HL-60/S4 (cell line): ENCODE measurements around the gene CDC42BPB.

Source experiments
- in situ Hi-C: fragments of 300-500 bp; cut with MboI; formaldehyde crosslinking; loops from 2 replicates; pipeline ENCODE4 v1.14.3; 2022; ENCODE audit warnings: low sequenced_read_pairs

Gene CDC42BPB

DNA sequence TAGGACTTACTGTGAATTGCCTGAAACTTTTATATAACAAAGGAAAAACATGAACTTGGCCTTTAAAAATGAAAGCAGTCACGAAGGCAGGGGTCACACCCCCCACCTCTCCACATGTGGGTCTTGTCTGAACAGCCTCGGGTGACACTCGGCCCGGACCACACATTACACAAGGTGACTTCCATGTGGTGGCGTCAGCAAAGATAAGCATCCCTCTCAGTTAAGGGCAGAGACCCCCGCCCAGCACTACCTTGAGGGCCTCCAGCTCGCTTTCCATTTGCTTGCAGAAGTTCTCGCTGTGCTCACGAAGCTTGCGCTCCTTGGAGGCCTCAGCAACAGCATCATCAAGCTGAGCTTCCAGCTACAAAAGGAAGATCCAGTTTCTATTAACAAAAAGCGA lies 87.4 kb downstream of the CDC42BPB start:
- in situ Hi-C loops: no loop called here

DNA sequence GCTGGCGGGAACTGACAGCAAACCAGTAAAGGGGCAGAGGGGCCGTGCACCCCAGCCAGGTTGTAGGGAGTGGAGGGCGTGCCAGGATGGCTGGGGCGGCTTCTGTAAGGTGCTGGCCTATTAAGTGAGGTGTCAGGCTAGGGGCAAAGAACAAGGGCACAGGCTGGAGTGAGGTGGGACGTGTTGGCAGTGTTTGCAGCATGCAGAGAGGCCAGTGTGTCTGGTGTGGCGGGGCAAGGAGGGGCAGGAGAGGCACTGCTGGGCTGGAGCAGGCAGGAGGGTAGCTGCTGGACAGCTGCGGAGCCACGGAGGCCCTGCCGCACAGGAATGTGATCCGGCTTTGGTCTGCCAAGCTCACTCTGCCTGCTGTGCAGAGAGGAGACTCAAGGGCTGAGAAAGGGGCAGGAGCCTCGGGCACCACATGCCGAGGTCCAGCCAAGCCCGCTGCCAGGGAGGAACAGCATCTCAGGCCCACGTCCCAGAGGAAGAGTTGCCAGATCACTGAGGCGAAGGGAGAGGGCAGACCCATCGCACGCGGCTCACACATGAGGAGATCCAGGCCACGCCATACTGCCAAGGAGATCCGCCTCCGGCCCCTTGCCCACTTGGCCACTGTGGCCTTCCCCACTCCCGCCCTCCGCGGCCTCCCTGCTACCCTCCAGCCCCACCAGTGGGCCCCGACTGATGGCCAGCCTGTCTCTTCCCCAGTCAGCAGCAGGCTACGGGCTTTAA lies 88.1 kb downstream of the CDC42BPB start:
- in situ Hi-C loops: no loop called here

- in situ Hi-C loops: no loop called here
Observed at GRCh38 chr14:102968306-102968705, 89.0 kb downstream of the CDC42BPB start.

GRCh38 chr14:102967506-102967795 lies 89.9 kb downstream of the CDC42BPB start:
- in situ Hi-C loops: no loop called here

- in situ Hi-C loops: no loop called here
Observed at GRCh38 chr14:102966681-102967505, 90.5 kb downstream of the CDC42BPB start.

- in situ Hi-C loops: no loop called here
Observed at GRCh38 chr14:102965971-102966655, 91.2 kb downstream of the CDC42BPB start.

DNA sequence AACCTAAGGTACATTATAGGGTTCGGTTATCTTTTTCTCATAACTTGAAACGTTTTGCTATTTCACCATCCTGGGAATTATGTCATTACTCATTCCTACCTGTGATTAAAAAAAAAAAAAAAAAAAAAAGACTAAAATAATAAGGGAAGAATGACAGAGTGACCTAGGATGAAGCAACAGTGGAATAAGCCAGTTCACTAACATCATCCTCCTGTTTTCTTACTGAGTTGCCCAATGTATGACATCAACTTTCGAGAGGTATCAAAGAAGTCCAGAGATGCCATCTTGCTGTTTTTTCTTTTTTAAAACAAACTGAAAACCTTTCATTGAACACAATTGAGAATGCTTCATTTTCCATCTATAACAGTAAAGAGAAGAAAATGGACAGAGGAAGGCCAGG lies 92.1 kb downstream of the CDC42BPB start:
- in situ Hi-C loops: no loop called here

GRCh38 chr14:102964152-102964730 lies 93.1 kb downstream of the CDC42BPB start:
- in situ Hi-C loops: no loop called here

- in situ Hi-C loops: no loop called here
Observed at GRCh38 chr14:102962111-102962627, 95.2 kb downstream of the CDC42BPB start.

- in situ Hi-C loops: no loop called here
Observed at GRCh38 chr14:102958461-102958860, 98.9 kb downstream of the CDC42BPB start.

DNA sequence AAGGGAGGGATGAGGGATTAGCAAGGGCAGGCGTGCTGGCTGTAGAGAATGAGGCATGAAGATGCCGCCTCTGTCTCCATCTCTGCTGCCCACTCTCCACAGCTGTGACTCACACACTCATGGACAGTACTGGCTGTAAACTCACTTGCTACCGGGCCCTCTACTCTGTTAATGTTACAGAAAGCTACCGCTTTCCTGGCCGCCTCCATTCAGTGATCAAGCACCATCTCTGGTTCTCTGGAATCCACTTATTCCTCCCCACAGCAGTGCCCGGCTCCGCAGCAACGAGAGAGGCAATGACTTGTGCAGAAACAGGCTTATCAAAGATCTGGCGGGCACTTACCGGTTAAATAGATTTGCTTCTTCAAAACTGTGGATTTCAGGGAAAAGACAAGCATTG lies 100.1 kb downstream of the CDC42BPB start:
- in situ Hi-C loops: no loop called here

- in situ Hi-C loops: no loop called here
Observed at GRCh38 chr14:102955636-102956408, 101.5 kb downstream of the CDC42BPB start.

GRCh38 chr14:102954081-102954789 lies 103.1 kb downstream of the CDC42BPB start:
- in situ Hi-C loops: no loop called here

DNA sequence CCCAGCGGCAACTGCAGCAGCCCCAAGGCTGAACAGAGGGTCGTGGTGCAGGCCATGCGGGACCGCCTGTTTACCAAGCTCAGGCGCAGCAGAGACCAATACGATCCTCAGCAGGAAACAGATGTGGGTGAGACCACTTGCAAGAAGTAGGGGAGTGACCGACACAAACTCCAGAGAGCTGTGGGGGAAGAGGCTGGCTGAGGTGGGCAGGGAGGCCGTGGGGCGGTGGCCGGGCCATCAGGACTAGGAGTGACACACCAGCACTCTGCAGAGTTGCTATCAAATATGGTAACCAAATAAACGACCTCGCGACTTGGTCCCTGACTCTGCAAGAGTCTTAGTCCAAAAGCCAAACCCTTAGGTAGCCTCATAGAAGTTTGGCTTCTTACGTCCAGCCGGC lies 104.2 kb downstream of the CDC42BPB start:
- in situ Hi-C loops: no loop called here

GRCh38 chr14:102952276-102952675 lies 105.1 kb downstream of the CDC42BPB start:
- in situ Hi-C loops: no loop called here

DNA sequence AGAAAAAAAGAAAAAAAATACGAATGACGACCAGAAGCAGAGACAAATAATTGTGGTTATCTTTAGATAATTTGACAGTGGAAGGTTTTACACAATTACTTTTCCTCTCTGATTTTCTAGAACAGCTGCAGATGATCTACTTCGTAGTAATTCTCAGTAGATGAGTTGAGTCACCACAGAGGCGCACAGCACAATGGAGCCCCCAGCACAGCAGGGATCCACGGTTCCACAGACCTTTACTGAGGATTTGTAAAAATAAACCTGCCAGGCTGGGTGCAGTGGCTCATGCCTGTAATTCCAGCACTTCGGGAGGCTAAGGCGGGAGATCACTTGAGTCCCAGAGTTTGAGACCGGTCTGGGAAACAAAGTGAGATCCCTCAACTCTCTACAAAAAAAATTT lies 105.5 kb downstream of the CDC42BPB start:
- in situ Hi-C loops: no loop called here

DNA sequence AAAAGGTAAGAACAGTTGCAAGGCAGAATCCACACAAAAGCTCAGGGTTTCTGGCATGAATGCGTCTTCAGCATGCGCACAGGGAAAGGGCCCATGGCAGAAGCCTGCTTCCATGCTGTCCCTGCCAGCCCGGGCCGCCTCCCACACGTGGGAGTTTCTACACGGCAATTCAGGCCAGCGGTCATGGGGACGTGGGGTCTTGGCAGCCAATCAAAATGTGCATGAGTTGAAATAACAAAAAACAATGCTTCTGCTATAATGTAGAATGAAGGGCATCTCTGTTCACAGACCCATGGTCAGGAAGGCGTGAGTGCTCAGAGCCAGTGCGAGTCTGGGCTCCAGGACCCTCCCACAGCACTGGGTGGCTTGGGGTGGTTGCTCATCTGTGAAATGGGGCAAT lies 106.3 kb downstream of the CDC42BPB start:
- in situ Hi-C loops: no loop called here

DNA sequence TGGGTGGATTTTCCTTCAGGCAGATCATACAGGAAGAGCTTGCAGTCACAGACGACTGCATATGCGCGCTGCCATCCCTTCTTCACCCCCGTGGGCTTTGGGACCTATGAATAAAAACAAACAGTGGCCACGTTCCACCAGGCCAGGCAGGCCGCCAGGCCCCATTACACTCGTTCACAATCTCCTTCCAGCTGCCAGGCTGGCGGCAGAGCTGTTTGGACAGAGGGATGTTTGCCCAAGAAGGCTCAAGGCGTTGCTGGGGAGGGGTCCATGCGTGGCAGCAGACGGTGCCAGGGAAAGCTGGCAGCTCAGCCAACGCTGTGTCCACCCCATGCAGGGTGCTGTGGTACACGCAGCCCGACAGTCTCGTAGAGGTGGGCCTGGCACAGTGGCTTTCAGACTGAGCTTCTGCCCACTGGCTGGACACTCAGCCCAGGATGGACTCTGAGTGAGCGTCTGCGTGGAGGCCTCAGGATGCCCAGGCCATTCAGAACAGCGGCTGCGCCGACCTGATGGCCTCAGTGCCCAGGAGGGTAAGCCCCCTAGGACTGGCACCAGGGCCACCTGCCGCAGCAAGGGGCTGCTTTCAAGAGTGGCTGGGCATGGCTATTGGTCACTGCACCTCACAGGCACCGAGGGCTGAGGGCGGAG lies 107.4 kb downstream of the CDC42BPB start:
- in situ Hi-C loops: no loop called here

DNA sequence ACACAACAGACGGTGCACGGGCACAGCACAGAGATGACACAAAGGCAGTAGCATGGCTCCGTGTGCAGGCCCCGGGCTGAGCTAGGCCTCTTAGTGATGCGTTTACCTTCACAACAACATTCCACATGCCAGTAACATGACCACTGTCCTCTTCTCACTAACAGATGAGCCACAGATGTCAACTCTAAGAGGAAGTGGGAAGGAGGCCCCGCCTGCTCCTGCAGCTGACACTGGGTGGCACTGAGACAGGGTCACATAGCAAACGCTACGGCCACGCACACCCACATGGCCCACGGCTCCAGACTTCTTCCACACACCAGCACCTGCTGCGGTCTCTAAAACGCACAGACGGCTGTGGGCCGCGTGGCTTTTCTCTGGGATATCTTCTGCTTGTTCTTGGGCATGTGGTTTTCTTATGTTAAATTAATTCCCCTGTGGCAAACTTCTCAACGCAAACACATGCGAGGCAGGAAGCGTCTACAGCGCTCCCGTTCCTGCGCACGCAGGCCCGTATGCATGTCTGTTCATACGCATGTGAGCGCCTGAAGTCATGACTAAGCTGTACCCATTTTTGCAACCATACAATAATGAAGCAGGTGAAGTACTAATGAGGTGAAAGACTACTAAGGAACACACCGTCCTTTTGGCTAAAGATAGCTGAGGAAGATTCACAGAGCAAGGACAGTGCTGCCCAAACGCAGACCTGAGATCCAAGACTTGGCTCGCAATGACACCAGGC lies 108.1 kb downstream of the CDC42BPB start:
- in situ Hi-C loops: no loop called here
